Stimulated activated CD4-positive, alpha-beta T cell treated with anti-CD3 and anti-CD28 coated beads, Interleukin-2, amount 100 ng/mL, for 48 hours (primary cell): ENCODE measurements around the gene FSTL4.
"Not testable (repeated sequence)": the region's sequence is repeated elsewhere in the genome, so short reads cannot be mapped to it uniquely, and the experiment has no call there.

Source experiments
- DNase-seq, 2 donors: peaks; one replicate each; pipeline ENCODE4 v3.0.0-alpha.2; 2020

The FSTL4 gene

GRCh38 chr5:133399247-133399891, 213.0 kb downstream of the FSTL4 start:
- no peak for DNase-seq

- peak; percentile 27 to 33 for DNase-seq
Observed at GRCh38 chr5:133398646-133399101, 213.7 kb downstream of the FSTL4 start.

- no peak for DNase-seq
Observed at GRCh38 chr5:133397990-133398645, 214.2 kb downstream of the FSTL4 start.

- DNase-seq, result no peak
Observed at GRCh38 chr5:133397348-133397747, 215.0 kb downstream of the FSTL4 start.

- no peak for DNase-seq
Observed at GRCh38 chr5:133396814-133397213, 215.5 kb downstream of the FSTL4 start.

DNA sequence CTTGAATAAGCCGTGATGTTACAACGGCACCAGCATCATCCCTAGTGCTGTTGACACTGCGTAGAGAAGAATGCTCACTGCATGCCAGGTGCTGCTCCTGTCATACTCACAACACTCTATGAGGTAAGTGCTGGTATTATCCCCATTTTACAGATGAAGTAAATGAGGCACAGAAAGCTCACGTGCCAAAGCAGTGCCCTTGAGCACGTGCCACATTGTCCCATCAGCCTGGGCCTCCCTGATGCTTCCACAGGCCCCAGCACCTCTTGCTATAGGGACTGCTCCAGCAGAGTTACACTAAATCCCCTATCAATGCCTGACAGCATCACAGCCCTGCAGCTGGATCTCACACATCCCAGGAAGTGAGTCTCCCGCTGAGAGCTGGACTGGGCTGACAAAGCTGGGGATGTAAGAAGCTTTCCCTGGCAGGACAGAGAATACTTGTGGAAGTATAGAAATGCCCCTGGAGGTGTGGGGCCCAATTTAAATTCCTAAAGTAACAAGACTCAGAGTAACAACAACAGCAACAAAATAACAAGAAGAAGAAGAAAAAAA, 216.1 kb downstream of the FSTL4 start:
- DNase-seq, result no peak

GRCh38 chr5:133395207-133395606, 217.1 kb downstream of the FSTL4 start:
- not testable (repeated sequence) for DNase-seq

- not testable (repeated sequence) for DNase-seq
Observed at GRCh38 chr5:133394477-133394817, 217.9 kb downstream of the FSTL4 start.

DNA sequence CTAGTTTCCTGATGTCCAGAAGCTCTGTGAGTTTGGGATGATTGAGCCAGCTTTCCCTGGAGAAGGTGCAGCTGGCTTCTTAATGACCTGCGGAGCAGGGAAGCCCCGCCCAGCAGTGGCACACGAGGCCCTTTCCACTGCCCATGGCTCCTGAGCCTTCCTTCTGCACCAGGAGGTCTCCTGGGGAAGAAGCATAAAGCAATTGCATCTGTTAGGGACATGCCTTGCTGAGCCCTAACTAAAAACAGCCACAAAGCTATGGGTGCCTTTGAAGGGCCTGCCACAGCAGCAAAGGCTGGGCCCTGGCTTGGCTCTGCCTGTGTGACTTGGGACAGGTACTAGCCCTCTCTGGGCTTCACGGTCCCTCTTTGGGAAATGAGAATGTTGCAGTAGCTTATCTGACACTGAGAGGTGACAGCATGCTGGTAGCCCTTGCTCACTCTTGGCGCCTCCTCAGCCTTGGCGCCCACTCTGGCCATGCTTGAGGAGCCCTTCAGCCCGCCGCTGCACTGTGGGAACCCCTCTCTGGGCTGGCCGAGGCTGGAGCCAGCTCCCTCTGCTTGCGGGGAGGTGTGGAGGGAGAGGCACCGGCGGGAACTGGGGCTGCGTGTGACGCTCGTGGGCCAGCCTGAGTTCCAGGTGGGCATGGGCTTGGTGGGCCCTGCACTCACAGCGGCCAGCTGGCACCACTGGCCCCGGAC, 218.4 kb downstream of the FSTL4 start:
- DNase-seq, result no peak

- no peak for DNase-seq
Observed at GRCh38 chr5:133392448-133392847, 219.9 kb downstream of the FSTL4 start.

DNA sequence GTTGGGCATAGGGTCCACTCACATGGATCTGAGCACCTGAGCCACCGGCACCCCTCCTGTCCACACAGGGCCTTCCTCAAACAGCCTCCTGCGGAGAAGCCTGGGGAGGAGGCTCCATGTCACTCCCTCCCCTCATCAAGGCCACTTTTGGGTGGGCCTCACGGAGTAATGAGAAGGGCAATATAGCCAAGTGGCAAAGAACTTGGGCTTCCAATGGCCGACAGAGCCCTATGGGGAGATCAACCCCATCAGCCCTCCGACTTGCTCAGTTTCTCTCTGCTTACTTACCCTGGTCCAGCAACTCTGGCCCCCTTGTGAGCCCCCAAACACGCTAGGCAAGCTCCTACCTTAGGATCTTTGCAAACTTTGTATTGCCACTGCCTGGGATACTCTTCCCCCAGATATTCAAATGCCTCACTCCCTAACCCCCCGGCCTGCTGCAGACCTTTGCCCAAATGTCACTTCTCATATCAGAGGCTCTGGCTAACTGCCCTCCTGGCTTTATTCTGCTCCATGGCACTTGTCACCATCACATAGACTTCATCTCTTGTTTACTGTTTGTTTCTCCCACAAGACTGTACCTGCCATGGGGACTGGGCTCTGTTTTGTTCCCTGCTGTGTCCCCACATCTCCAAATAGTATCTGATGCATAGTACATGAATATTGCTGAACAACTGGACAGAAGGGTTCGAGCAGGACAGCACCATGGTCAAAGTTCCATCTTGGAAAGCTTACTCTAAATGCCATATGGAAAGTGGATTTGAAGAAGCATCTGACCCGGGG, 220.8 kb downstream of the FSTL4 start:
- DNase-seq, result no peak

DNA sequence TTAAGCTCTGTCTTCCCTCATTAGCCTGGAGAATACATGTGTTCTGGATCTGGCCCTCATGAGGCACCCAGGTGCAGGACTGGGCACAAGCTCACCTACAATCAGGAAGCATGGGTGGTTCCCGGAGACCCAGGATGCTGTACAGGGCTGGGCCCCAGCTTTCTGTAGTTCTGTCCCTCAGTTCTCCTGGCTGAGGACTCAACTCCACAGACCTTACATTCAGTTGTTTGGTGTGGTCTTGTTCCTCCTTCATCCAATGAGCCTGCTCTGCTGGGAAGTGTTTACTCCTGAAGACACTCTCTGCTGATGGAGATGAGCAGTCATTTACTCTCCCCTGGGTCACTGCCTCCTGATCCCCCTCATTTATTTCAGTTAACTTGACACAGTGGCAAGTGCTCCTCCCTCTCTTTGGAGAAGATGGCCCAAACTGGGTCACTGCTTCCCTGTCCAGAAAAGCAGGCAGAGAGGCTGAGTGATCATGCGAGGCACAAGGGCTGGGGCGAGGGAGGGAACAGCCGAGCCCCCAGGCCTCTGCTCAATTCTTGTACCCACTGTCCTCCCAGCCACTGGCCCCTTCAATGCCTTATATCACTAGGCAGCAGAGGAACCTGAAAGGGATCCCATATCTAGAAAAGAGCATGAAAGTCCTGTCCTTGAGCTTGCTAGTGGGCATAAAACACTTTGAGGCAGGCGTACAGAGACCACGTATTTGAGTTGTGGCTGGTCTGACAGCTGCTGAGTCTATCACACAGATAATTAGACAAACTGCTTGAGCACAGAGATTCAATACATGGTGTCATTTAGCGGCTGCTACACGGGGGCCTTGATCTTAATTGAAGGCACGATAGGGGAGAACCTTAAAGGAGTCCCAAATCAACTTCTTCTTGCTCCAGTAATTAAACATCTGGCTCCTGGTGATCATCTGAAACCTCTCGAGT, 221.7 kb downstream of the FSTL4 start:
- no peak for DNase-seq

DNA sequence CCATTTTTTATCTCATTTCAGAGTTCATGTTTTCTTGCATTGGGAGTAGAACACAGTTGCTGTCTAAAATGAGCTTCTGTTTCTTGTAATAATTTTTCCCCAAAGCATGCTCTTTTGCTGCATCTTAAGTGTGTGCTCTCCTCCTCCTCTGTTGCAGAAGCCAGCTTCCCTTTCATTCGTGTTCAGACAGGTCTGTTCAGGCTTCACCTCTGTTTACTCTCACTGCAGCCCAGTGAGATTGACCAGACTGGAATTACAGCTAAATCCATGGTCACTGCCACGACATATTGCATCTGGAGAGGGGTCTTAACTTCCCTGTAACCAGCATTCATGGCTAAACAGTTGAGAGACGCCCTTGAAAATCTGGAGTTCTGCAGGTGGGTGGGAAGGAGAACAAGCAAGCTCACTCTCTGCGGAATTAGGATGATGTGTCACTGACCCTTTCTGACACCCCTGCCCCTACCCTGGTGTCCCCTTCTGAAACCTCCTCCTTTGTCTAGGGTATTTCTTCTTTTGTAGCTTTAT, 223.2 kb downstream of the FSTL4 start:
- DNase-seq, result no peak

DNA sequence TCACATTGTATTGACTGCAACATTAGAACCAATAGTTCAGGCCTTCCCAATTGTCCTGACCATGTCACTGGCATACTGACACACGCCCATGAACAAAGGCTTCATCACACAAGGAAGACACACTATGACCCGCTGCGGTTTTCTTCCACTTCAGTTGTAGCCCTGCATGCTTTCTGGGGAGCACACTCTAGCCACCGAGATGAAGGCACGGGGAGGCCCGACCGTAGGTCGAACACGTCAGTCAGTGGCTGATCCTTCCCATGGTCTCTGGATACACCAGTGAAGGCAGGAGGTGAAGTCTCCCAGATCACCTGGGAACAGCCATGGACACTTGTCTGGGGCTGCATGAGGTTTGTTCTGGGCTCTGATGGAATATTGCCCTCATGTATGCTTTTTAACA, 224.7 kb downstream of the FSTL4 start:
- DNase-seq, result no peak

DNA sequence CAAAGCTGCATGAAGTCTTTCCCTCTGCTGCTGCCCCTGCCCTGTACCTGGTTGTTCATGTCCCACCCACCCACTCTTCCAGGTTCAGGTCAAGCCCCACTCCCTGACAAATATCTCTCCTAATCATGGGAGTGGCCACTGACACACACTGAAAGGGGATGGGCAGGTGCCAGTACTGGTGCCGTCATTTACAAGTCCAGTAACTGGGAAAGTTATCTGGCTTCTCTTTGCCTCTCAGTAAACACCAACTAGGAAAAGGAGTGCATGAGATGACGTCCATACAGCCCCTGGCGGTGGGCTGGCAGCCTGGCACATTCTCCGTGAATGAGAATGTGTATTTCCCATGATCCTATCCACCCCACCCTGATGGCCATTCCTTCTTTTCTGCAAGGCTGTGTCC, 225.2 kb downstream of the FSTL4 start:
- DNase-seq, result no peak

DNA sequence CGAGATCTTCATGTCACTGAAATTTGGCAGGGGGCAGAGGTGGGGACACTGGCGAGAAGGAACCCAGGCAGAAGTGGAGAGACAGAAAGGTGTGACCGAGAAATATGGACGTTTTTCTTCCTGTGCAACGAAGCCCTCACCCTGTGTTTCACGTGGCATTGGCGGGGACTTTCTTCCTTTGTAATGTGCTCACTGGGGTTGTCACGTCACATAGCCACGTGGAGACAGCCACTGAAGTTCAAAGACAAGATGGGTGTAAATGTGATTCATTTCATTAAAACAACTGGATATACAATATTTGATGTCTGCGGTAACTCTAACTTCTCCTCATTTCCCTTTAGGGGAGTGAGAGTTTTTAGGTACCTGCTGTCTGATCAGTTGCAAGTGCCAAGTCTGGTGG, 225.7 kb downstream of the FSTL4 start:
- DNase-seq, result no peak

DNA sequence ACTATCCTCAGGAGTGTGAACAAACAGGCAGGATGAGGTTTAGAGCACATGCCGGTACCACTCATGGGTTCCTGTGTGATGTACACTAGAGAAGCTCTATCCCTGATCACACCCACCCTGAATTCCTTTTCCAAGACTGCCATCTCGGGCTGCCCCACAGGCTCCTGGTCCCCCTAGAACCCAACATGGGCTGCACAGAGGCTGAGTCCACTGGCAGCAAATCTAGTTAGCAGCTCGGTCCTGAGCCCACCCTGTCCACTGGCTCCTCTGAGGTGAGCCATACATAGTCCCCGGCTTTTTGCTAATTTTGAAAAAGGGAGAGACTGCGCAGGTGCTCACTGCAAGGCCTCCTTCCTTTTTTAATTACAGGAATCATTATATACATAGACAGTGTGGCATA, 227.0 kb downstream of the FSTL4 start:
- no peak for DNase-seq

GRCh38 chr5:133384903-133385302, 227.4 kb downstream of the FSTL4 start:
- DNase-seq, result no peak

GRCh38 chr5:133384120-133384855, 228.1 kb downstream of the FSTL4 start:
- DNase-seq, result no peak

DNA sequence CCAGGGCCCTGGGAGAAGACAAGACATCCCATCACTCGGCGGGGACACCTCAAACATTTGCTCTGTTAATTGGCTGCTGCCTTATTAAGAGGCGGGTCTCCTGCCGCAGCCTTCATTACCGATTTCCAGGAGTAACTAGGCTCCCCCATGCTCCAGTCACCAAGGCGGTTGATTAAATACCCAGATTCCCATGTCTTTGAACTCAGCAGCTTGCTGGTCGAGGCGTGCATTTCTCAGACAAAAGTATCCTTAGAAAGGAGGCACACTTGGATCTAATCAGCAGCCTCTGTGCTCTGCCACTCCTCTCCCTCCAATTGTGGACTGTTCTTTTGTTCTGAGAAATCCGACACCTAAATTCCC, 228.8 kb downstream of the FSTL4 start:
- no peak for DNase-seq
